ENCODE data around the gene PTPN1. TPM values are rescaled to one million over a fixed set of nuclear protein-coding genes. Genes with fewer than 3 reads are reported as not detected.
A peak's percentile ranks its signal among the peaks of the same experiment; 100 is the strongest.

Gene PTPN1
- total and polyA plus RNA-seq, 2 donors (not counting 1 experiment from before 2014, with no cell fraction given), result 20.0 to 28.7 TPM

GRCh38 chr20:50540620-50541605 lies 30.7 kb downstream of the PTPN1 start:
- no peaks in the 10 kb centered on the region for H3K36me3 ChIP-seq (ENCODE audit: control insufficient read depth, insufficient read depth, low read length)
- no peaks in the 10 kb centered on the region for H4K20me1 ChIP-seq (ENCODE audit: control insufficient read depth, extremely low read depth, insufficient read depth, low read length)
- H3K4me3 ChIP-seq (replicated peaks in 1 of 4; ENCODE audit: control extremely low read depth in 1 of 4, insufficient read depth in 1 of 4, low read depth in 3 of 4, low read length in 4 of 4), result no peak overlapping the region
- peaks cover 75% of the 10 kb centered on the region for H3K79me2 ChIP-seq (ENCODE audit: control insufficient read depth, insufficient read depth, low read length)
- no peaks in the 10 kb centered on the region for H3K9me3 ChIP-seq (ENCODE audit: control insufficient read depth, insufficient read depth, low read depth, low read length)
- H3K27me3 ChIP-seq (ENCODE audit: control insufficient read depth, insufficient read depth, low read length), result no peaks in the 10 kb centered on the region
- no peak overlapping the region for H2AFZ ChIP-seq (ENCODE audit: low read length)
- H3K9ac ChIP-seq (ENCODE audit: insufficient read depth, low read length), result no peak overlapping the region
- peak overlapping the region; percentile 81 for H3K27ac ChIP-seq (ENCODE audit: insufficient read depth, low read length)
- peaks cover 25% of the 10 kb centered on the region for H3K4me1 ChIP-seq (ENCODE audit: control insufficient read depth, extremely low read depth, insufficient read depth, low read length)
- TF ChIP-seq EZH2 (IDR thresholded peaks at IDR 0.05; ENCODE audit: low read length, missing control alignments) (no peak), CTCF (conservative IDR thresholded peaks at IDR 0.05 in 1 of 2, IDR thresholded peaks at IDR 0.05 in 1 of 2; ENCODE audit: low read depth in 1 of 2, low read length in 2 of 2) (no peak)
- peak; percentile 79 to 99 for DNase-seq (ENCODE audit: low read depth in 2 of 2)
- peak overlapping the region; percentile 33 for H3K4me2 ChIP-seq (ENCODE audit: extremely low read depth, insufficient read depth, low read length)

- H3K4me2 ChIP-seq (ENCODE audit: extremely low read depth, insufficient read depth, low read length), result no peak overlapping the region
- H3K9me3 ChIP-seq (ENCODE audit: control insufficient read depth, insufficient read depth, low read depth, low read length), result no peaks in the 10 kb centered on the region
- H3K4me1 ChIP-seq (ENCODE audit: control insufficient read depth, extremely low read depth, insufficient read depth, low read length), result peaks cover 25% of the 10 kb centered on the region
- H2AFZ ChIP-seq (ENCODE audit: low read length), result no peak overlapping the region
- no peak for DNase-seq (ENCODE audit: low read depth in 2 of 2)
- no peaks in the 10 kb centered on the region for H3K27me3 ChIP-seq (ENCODE audit: control insufficient read depth, insufficient read depth, low read length)
- no peaks in the 10 kb centered on the region for H3K36me3 ChIP-seq (ENCODE audit: control insufficient read depth, insufficient read depth, low read length)
- H4K20me1 ChIP-seq (ENCODE audit: control insufficient read depth, extremely low read depth, insufficient read depth, low read length), result no peaks in the 10 kb centered on the region
- H3K9ac ChIP-seq (ENCODE audit: insufficient read depth, low read length), result no peak overlapping the region
- H3K79me2 ChIP-seq (ENCODE audit: control insufficient read depth, insufficient read depth, low read length), result peaks cover 76% of the 10 kb centered on the region
- H3K27ac ChIP-seq (ENCODE audit: insufficient read depth, low read length), result peak overlapping the region; percentile 81
- TF ChIP-seq EZH2 (IDR thresholded peaks at IDR 0.05; ENCODE audit: low read length, missing control alignments) (no peak), CTCF (conservative IDR thresholded peaks at IDR 0.05 in 1 of 2, IDR thresholded peaks at IDR 0.05 in 1 of 2; ENCODE audit: low read depth in 1 of 2, low read length in 2 of 2) (no peak)
- no peak overlapping the region for H3K4me3 ChIP-seq (replicated peaks in 1 of 4; ENCODE audit: control extremely low read depth in 1 of 4, insufficient read depth in 1 of 4, low read depth in 3 of 4, low read length in 4 of 4)
Measured at GRCh38 chr20:50541606-50542041, 31.4 kb downstream of the PTPN1 start.

- Histone ChIP-seq H3K4me3 (replicated peaks in 1 of 4; ENCODE audit: control extremely low read depth in 1 of 4, insufficient read depth in 1 of 4, low read depth in 3 of 4, low read length in 4 of 4) (no peak overlapping the region), H2AFZ (ENCODE audit: low read length) (no peak overlapping the region), H3K9me3 (ENCODE audit: control insufficient read depth, insufficient read depth, low read depth, low read length) (no peaks in the 10 kb centered on the region), H3K9ac (ENCODE audit: insufficient read depth, low read length) (no peak overlapping the region), H3K27me3 (ENCODE audit: control insufficient read depth, insufficient read depth, low read length) (no peaks in the 10 kb centered on the region), H4K20me1 (ENCODE audit: control insufficient read depth, extremely low read depth, insufficient read depth, low read length) (no peaks in the 10 kb centered on the region), H3K79me2 (ENCODE audit: control insufficient read depth, insufficient read depth, low read length) (peaks cover 76% of the 10 kb centered on the region), H3K4me2 (ENCODE audit: extremely low read depth, insufficient read depth, low read length) (peak overlapping the region; percentile 15), H3K36me3 (ENCODE audit: control insufficient read depth, insufficient read depth, low read length) (no peaks in the 10 kb centered on the region), H3K4me1 (ENCODE audit: control insufficient read depth, extremely low read depth, insufficient read depth, low read length) (peaks cover 28% of the 10 kb centered on the region), H3K27ac (ENCODE audit: insufficient read depth, low read length) (peak overlapping the region; percentile 26)
- TF ChIP-seq EZH2 (IDR thresholded peaks at IDR 0.05; ENCODE audit: low read length, missing control alignments) (no peak), CTCF (conservative IDR thresholded peaks at IDR 0.05 in 1 of 2, IDR thresholded peaks at IDR 0.05 in 1 of 2; ENCODE audit: low read depth in 1 of 2, low read length in 2 of 2) (no peak)
- DNase-seq (ENCODE audit: low read depth in 2 of 2), result no peak
Measured at GRCh38 chr20:50543326-50543725, 33.1 kb downstream of the PTPN1 start.
